Neural progenitor cell (in vitro differentiated cells): ENCODE data around the gene IP6K1.

ENCODE experiments used
- CTCF ChIP-seq: fragments of 200-600 bp; sonication (generic); IDR thresholded peaks from 2 replicates; pipeline ENCODE4 v1.5.1; 2017; ENCODE audit warnings: antibody characterized with exemption, mild to moderate bottlenecking
- EZH2 ChIP-seq: fragments of 200-600 bp; sonication (generic); IDR thresholded peaks from 2 replicates; pipeline ENCODE4 v1.6.1; 2017; ENCODE audit warnings: antibody characterized with exemption, mild to moderate bottlenecking, moderate library complexity

- TF ChIP-seq CTCF (peak; percentile 82), EZH2 (peak; percentile 62)
Observed at GRCh38 chr3:49802719-49803464, 16.6 kb upstream of the IP6K1 start, which contains the start of gene INKA1.
